T-helper 22 cell (primary cell): Measurements from ENCODE around the gene CACNG4.
"Not testable (repeated sequence)": the region's sequence is repeated elsewhere in the genome, so short reads cannot be mapped to it uniquely, and the experiment has no call there.

ENCODE experiments used
- DNase-seq: peaks from one replicate; pipeline ENCODE4 v3.0.0-alpha.2; 2020; ENCODE audit warnings: low read depth

The CACNG4 gene

GRCh38 chr17:66964930-66965800 is 658 bp downstream of the CACNG4 start:
- DNase-seq, result no peak

- DNase-seq, result no peak
Measured at GRCh38 chr17:66965801-66966262, 1.3 kb downstream of the CACNG4 start.

GRCh38 chr17:66966298-66966697 is 1.8 kb downstream of the CACNG4 start:
- DNase-seq, result no peak

DNA sequence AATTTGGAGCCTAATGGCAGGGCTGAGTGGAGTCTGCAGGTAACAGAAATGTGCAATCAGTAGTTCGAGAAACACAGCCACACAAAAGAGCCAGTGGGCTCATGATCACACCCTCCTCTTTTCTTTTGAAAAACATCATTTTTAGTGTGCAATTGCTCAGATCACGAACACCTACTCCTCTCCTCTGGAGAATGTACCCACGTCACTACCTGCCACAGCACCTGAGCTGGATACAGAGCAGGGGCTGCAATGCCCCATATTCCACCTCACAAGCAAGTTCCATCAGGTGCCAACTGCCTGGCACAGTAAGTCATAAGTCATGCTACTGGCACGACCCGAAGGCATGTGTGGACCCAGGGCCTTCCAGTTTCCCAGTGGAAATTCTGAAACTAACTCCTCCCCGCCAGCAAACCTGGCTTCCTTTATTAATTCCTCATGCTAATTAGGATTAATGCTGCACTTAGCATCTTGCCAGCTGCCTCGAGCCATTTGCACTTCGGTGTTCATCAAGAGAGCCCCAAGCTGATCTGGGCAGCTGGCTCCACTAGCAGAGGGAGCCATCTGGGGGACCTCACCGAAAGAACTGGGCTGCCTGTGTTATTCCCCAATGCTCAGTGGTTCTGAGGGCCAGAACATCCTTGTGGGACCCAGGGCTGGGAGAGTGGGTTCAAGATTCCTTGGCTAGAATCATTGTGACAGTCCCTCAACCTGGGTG is 2.4 kb downstream of the CACNG4 start:
- no peak for DNase-seq

DNA sequence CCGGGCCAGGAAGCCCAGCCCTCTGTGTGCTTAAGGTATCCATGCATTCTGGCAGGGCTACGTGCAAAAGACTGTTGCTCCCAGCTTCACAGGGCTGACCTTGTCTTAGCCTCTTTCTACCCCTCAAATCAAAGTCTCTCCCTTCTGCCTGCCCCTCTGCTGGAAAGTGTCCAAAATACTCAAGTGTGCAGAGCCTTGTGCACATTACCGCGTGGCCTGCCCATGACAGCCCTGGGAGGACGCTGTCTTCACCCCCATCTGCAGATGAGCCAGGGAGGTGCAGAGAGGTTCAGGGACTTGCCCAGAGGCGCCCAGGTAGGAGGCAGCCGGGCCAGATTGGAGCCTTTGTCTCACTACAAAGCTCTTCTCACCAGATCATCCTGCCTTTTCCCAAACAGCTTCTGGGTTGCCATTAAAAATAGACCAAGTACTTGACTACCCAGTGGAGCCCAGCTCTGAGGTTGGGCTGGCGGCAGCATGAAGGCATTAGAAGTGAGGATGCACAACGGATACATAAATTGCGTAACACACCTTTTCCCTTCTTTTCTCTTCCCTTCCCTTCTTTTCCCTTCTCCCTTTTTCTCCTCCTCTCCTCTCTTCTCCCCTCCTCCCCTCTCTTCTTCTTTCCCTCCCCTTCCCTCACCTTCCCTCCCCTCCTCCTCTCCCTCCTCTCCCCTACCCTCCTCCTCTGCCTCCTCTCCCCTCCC is 3.5 kb downstream of the CACNG4 start:
- no peak for DNase-seq

DNA sequence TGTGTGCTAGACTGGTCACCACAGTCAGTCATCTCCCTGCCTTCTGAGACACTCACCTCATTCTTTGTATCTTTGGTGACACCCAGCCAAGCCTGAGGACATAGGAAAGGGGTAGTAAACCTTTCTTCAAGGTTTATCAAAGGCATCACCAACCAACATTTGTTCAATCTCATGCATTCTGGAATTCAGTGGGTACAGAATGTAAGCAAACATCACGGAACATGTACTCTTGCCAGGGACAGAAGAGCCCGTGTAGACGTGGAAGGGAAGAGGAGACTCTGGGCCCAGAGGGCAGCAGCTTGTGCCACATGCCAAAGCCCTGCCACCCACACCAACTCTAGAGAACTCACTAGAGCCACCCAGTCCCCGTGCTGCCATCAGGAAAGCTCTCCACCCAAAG is 4.4 kb downstream of the CACNG4 start:
- DNase-seq, result no peak

GRCh38 chr17:66970140-66970539 is 5.6 kb downstream of the CACNG4 start:
- no peak for DNase-seq

DNA sequence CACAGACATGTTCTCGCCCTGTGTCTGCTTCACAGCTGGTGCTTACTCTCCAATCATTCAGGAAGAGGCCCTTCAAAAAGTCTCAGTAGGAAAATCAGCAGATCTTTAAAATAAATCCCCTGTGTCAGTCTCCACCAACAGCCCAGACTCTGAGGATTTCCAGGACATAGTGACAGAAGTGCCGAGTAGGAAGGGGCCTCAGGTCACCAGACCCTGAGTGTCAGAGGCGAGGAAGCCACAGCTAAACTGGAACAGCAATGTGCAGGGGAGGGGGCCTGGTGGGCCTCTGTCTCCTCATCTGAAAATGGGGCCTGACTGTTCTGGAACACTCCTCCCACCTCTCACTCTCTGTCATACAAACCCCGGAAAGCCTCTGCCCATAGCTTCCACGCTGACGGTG is 6.3 kb downstream of the CACNG4 start:
- DNase-seq, result no peak

DNA sequence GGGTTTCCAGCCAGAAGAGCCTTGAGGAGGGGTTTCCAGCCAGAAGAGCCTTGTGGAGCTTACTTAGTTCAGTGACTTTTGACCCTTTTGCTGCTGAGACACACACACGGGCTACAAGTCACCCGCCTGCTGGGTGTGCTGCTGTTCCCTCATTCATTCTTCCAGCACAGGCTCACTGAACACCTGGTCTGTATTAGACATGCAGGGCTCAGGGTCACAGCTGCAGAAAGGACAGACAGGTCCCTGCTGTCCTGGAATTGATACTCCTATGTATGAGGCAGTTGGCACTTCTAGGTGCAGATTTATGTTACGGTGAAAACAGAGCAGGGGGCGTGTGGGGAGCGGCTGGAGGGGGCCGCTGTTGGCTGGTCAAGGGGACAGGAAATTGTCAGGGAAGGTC is 6.8 kb downstream of the CACNG4 start:
- DNase-seq, result no peak

DNA sequence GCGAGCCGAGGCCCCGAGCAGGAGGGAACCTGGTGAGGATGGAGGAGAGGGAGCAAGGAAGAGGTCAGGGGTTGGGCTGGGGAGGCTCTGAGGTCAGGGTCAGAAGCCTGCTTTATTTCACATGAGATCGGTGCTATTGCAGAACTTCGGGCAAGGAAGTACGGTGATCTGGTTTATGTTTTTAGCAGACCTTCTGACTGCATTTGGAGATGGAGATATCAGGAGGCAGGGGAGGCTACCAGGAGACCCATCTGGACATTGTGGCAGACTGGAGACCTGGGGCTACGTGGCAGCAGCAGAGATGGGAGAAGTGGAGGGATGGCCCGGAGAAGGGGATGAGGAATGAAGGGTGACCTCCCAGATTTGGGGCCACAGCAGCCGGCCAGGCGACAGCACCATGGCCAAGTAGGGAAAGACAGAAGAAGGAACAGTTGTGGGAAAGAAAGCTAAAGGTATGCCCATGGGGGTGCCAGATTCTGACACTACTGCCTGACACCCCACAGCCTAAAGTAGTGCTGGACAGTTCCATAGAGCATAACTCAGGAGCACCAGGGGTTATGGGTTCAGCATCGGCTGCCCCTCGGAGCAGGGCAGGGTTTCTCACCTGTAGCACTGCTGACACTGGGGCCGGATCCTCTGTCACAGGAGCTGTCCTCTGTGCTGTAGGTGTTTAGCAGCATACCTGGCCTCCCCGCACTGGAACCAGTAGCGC is 7.4 kb downstream of the CACNG4 start:
- DNase-seq, result no peak

DNA sequence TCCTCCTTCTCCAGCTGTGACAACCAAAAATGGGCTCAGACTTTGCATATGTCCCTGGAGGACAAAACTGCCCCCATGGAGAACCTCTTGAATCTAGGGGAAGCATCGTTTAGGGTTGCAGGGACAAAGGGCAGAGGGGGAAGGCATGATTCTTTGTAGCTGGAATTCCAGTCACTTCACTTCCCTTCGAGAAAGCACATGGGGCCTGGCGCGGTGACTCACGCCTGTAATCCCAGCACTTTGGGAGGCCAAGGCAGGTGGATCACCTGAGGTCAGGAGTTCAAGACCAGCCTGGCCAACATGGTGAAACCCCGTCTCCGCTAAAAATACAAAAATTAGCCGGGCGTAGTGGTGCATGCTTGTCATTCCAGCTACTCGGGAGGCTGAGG is 7.9 kb downstream of the CACNG4 start:
- DNase-seq, result not testable (repeated sequence)

DNA sequence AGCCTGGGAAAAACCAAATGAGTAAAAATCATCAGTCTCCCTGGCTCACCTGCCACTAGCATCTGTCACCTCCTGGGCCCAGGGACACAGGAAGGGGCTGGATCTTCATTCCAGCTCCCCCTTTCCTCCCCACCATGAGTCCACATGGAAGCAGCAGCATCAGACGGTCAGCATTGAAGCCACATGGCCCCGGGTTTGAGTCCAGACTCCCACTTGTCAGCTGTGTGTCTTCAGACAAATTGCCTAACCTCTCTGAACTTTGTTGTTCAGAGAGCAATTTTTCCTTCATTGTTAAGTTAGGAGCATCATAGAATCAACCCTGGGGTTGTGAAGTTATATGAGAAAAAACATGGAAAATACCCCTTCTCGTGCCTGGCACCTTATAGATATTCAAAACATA is 10.7 kb downstream of the CACNG4 start:
- DNase-seq, result no peak

DNA sequence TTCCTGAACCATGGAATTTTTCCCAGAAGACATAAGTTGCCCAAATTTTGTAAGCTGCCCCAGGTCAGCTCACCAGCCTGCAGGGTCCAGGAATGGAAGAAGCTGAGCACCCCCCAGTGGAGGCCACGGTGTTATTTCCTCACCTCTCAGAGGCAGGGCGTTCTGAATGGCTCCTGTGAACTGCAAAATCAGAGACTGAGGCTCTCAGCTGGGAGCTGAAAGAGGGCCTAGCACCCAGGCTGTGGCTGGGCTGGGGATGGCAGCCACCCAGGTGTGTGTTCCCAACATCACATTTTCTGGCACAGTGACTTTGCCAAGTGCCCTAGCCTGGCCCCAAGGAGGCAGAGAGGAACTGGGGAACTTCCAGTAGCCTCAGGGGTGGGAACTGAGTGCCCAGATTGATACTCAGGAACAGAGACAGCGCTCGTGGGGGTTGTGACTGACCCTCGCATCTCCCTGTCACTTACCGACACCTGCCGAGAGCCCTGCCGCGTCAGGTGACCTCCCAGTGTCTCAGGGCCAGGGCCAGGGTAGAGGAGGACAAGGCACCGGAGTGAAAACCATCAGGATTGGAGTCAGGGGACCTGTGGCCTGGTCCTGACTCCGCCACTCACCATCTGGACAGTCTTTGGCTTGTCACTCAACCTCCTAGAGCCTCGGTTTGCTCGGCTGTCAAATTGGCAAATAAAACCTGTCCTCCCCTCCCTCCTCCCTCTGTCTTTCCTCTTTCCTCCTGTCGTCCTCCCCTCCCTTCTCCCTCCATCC is 11.3 kb downstream of the CACNG4 start:
- no peak for DNase-seq

GRCh38 chr17:66976379-66976663 is 11.8 kb downstream of the CACNG4 start:
- no peak for DNase-seq

DNA sequence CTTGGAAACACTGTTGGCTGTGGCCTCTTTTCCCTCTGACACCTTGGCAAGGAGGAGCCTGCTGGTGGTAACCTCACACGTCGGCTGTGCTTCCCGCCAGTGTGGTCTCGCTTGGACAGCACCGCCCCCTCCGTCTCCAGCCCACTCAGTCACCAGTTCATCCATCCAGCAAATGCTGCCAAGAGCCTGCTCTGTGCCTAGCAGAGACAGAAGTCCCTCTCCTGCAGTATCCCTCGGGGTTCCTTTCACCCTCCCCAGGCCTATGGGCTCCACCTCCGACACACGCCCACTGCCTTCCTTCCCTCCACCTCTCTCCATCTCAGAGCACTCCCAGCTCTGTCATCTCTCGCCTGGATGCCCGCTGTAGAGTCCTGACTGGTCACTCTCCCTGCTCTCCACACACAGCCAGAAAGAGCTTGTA is 12.3 kb downstream of the CACNG4 start:
- DNase-seq, result no peak

DNA sequence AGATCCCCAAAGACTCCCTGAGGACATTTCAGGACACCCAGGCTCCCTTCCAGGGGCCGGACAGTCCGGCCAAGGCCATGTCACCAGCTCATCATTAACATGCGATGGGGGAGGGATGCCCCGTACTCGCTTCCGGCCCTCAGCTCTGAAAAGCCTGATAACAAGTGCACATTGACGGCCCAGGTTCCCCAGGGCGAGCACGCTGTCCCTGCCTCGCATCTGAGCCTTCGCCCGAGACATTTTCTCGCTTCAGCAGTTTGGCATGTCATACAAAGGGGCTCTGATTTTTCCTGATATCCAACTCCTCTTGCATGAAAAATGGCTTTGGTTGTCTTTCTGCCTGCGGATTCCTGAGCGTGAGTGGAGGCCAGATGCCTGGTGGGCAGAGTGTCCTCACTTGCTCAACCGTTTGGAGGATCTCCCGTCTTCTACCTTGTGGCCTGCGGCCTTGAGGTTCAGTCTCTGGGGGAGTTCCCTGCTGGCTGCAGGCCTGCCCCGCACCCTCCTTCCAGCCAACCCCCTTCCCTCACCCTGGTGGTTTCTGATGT is 14.1 kb downstream of the CACNG4 start:
- DNase-seq, result no peak

- no peak for DNase-seq
Measured at GRCh38 chr17:66980896-66981295, 16.4 kb downstream of the CACNG4 start.

DNA sequence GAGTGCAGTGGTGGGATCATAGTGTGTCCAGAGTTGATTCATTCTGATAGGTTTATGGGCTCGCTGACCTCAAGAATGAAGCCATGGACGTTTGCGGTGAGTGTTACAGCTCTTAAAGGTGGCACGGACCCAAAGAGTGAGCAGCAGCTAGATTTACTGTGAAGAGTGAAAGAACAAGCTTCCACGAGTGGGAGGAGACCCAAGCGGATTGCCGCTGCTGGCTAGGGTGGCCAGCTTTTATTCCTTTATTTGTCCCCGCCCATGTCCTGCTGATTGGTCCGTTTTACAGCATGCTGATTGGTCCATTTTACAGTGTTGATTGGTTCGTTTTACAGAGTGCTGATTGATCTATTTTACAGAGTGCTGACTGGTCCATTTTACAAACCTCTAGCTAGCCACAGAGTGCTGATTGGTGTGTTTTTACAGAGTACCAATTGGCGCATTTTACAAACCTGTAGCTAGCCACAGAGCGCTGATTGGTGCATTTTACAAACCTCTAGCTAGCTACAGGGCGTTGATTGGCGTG is 17.5 kb downstream of the CACNG4 start:
- DNase-seq, result no peak

- no peak for DNase-seq
Measured at GRCh38 chr17:66983414-66984021, 19.0 kb downstream of the CACNG4 start.

DNA sequence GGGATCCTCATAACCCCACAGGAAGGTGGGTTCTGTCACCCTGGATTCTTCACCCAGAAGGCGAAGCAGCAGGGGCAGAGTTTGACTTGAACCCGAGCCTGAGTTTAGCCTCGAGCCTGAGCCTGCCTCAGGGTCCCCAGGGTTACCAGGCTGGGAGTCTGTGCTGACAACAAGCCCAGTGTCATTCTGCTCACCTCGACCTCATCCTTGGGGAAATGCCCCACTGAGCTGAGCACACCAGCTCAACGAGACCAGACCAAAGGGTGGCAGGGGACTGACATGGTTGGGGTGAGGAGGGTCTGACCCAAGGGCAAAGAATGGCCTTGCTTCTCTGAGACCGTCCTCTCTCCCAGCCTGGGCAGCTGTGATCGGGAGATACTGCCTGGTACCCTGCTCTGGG is 20.2 kb downstream of the CACNG4 start:
- DNase-seq, result no peak
